GM11168 (cell line): ENCODE data around the gene PLIN1.

ENCODE experiments used
- in situ Hi-C: fragments of 300-500 bp; cut with MboI; formaldehyde crosslinking; loops from one replicate; pipeline ENCODE4 v1.12.0; 2022; ENCODE audit warnings: low sequenced_read_pairs; ENCODE audit not compliant: unreplicated experiment

The PLIN1 gene

GRCh38 chr15:89630974-89631901, 47.9 kb downstream of the PLIN1 start:
- in situ Hi-C loops = no loop called here

GRCh38 chr15:89630260-89630659, 48.9 kb downstream of the PLIN1 start:
- in situ Hi-C loops = no loop called here

DNA sequence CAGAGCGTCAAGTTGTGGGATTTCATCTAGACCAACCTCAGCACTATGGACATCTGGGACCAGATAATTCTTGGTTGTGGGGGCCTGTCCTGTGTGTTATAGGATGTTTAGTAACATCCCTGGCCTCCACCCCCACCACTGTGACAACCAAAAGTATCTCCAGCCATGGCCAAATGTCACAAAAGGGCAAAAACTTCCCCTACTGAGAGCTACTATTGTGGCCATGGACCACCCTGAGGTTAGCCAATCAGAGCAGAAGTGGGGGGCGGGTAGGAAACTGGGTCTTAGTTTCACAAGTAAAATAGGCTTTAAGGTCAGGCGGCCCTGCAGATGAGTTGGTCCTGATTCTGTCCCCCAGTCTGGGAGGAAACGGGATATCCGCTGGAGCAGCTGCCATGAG, 49.3 kb downstream of the PLIN1 start:
- in situ Hi-C loops = no loop called here

GRCh38 chr15:89628806-89629715, 50.1 kb downstream of the PLIN1 start:
- in situ Hi-C loops = no loop called here

GRCh38 chr15:89628301-89628700, 50.9 kb downstream of the PLIN1 start:
- in situ Hi-C loops = no loop called here

DNA sequence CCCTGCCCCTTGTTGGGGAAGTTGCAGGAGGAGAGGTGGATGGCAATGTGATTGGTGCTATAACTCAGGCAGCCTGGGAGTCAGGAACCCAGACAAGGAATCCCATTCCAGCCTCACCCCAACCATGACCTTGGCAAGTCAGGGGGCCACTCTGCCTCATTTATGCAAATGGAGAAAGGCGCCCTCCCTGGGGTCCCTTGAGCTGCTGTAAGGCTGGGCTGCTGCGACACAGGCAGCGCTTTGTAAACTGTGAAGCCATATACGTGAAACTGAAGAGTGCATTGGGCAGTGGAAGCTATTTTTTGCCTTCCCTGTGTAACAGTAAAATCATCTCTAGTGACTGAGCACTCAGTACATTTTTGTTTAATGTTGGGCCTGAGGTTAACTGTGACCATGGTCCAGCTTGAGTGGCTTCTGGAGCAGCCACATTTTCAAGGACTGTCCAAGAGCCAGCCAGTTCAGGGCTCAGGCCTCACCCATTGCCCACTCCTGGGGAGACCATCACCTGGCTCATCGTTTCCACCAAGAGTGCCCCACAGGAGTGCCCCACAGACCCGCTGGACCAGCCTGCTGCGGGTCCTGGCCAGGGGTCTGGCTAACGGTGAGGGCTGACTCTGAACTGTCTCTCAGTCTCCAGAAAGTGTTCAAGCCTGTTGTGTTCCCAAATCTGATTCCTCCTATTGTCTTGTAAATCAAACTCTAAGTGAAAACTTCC, 51.8 kb downstream of the PLIN1 start:
- in situ Hi-C loops = no loop called here

GRCh38 chr15:89625716-89626115, 53.5 kb downstream of the PLIN1 start:
- in situ Hi-C loops = no loop called here

DNA sequence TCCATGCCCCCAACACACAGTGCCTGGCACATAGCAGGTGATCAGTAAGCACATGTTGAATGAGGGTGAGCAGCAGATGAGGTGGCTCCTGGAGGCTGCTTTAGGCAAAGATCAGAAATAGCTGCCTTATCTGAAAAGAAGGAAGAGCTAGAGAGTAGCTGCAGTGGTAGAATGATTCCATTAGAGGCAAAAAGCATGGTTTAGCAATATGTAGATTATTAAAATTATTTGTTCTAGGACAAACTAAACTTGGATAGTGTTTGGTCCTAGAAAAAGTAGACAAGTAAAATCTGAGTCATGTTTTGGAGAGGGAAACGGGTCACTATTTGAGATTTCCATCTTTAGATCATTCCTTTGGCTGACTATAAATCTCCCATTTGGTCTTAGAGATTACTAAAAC, 56.0 kb downstream of the PLIN1 start:
- in situ Hi-C loops = no loop called here

GRCh38 chr15:89621547-89621946, 57.6 kb downstream of the PLIN1 start:
- in situ Hi-C loops = no loop called here

GRCh38 chr15:89616228-89616627, 62.9 kb downstream of the PLIN1 start:
- in situ Hi-C loops = no loop called here

- in situ Hi-C loops = no loop called here
Measured at GRCh38 chr15:89615135-89615534, 64.0 kb downstream of the PLIN1 start.
